ENCODE measurements around the gene SORCS1. TPM values are rescaled to one million over a fixed set of nuclear protein-coding genes. Genes with fewer than 3 reads are reported as not detected.

Gene SORCS1
- total RNA-seq, 1 experiment from 2014 or later = 1.7 TPM

DNA sequence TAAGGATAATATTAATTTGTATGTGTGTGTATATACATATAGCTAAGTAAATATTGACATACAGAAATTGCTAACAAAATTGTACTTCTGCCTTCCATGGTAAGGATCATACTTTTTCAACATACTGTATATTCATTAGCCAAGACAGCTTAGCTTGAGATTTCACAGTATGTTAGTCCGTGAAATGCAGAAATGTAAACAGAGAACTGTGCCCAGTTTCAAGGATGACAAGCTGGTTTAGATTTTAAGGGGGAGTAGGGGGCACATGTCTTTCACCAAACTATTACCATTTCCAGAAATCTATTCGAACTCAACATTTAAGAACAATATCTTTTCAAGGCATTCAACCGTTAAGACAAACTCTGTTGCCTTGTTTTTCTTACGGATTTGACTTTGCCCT lies 182.2 kb downstream of the SORCS1 start:
- no peak overlapping the region for H4K8ac ChIP-seq (replicated peaks; ENCODE audit: insufficient read length, low read depth, low read length)
- no peak overlapping the region for H3K9ac ChIP-seq (ENCODE audit: extremely low read depth, insufficient read length, low read length)
- H3K23me2 ChIP-seq (ENCODE audit: insufficient read length, low read depth, low read length, poor library complexity, severe bottlenecking) = no peaks in the 10 kb centered on the region
- no peak overlapping the region for H3K27ac ChIP-seq (ENCODE audit: insufficient read length, low read depth, low read length)
- no peaks in the 10 kb centered on the region for H3K79me1 ChIP-seq (ENCODE audit: insufficient read depth, low read depth, low read length, poor library complexity, severe bottlenecking)
- no CpG with 5 or more reads among the region's 4 CpGs for WGBS (ENCODE audit: extremely low coverage, insufficient read length, low lambda C conversion rate)
- no peak overlapping the region for H2AFZ ChIP-seq (ENCODE audit: low read length)
- H2BK12ac ChIP-seq (ENCODE audit: insufficient read length, low read depth, low read length) = no peak overlapping the region
- no peak overlapping the region for H3K4me3 Mint-ChIP-seq
- H2BK20ac ChIP-seq (ENCODE audit: low read depth, low read length, poor library complexity, severe bottlenecking) = no peak overlapping the region
- no peaks in the 10 kb centered on the region for H3K9me3 ChIP-seq (ENCODE audit: control insufficient read depth, low read depth, low read length)
- no peak overlapping the region for H3K27ac Mint-ChIP-seq
- H2BK120ac ChIP-seq (ENCODE audit: low read depth, low read length, poor library complexity, severe bottlenecking) = no peak overlapping the region
- no peak overlapping the region for H3T11ph ChIP-seq (ENCODE audit: low read length)
- no peak overlapping the region for H3K4ac ChIP-seq (ENCODE audit: low read depth, low read length)
- no peak overlapping the region for H3K4me2 ChIP-seq (ENCODE audit: insufficient read depth, insufficient read length, low read length)
- no peak overlapping the region for H4K91ac ChIP-seq (ENCODE audit: insufficient read length, low read depth, low read length)
- H2BK5ac ChIP-seq (ENCODE audit: insufficient read length, low read length) = no peak overlapping the region
- H2BK15ac ChIP-seq (ENCODE audit: low read depth, low read length) = no peak overlapping the region
- H4K5ac ChIP-seq (ENCODE audit: insufficient read length, low read depth, low read length) = no peak overlapping the region
- no peak for TF ChIP-seq CTCF (conservative IDR thresholded peaks at IDR 0.05)
- H3K27me3 Mint-ChIP-seq (ENCODE audit: low read depth) = no peaks in the 10 kb centered on the region
- no peak overlapping the region for H3K14ac ChIP-seq (ENCODE audit: insufficient read depth, low read length)
- H3K9me3 Mint-ChIP-seq = no peaks in the 10 kb centered on the region
- H3K18ac ChIP-seq (ENCODE audit: insufficient read length, low read depth, low read length) = no peak overlapping the region
- H4K20me1 ChIP-seq (ENCODE audit: control insufficient read depth, insufficient read depth, insufficient read length) = no peaks in the 10 kb centered on the region
- H3K4me1 ChIP-seq (ENCODE audit: insufficient read depth, low read length) = no peaks in the 10 kb centered on the region
- H3K23ac ChIP-seq (ENCODE audit: insufficient read length, low read depth, low read length) = no peak overlapping the region
- no peak overlapping the region for H3K56ac ChIP-seq (ENCODE audit: insufficient read length, low read depth, low read length)
- H3K79me2 ChIP-seq (ENCODE audit: insufficient read depth, low read length) = no peaks in the 10 kb centered on the region
- H3K27me3 ChIP-seq (ENCODE audit: insufficient read depth, low read length) = no peaks in the 10 kb centered on the region
- H3K36me3 Mint-ChIP-seq (ENCODE audit: insufficient read depth in 1 of 3, low read depth in 3 of 3) = no peaks in the 10 kb centered on the region
- no peak overlapping the region for H2AK5ac ChIP-seq (ENCODE audit: insufficient read length, low read length)
- DNase-seq = no peak
- H3K4me1 Mint-ChIP-seq = peaks cover 10 to 16% of the 10 kb centered on the region in 2 experiments

Data from H9 (cell line).